HG02852 (cell line): ENCODE data around the gene ZNF827.

ENCODE experiments used
- ATAC-seq: cut with Tn5 transposase; IDR thresholded peaks from one replicate; pipeline ENCODE4 v1.9.1; 2021; ENCODE audit warnings: mild to moderate bottlenecking, moderate library complexity; ENCODE audit not compliant: unreplicated experiment

Gene ZNF827

GRCh38 chr4:145731028-145731427 lies 207.6 kb downstream of the ZNF827 start:
- ATAC-seq = no peak

- ATAC-seq = no peak
Measured at GRCh38 chr4:145730026-145730425, 208.6 kb downstream of the ZNF827 start.

GRCh38 chr4:145723336-145723735 lies 215.3 kb downstream of the ZNF827 start:
- no peak for ATAC-seq

GRCh38 chr4:145722561-145722960 lies 216.1 kb downstream of the ZNF827 start:
- no peak for ATAC-seq

- ATAC-seq = peak; percentile 27
Measured at GRCh38 chr4:145720656-145721055, 218.0 kb downstream of the ZNF827 start.

GRCh38 chr4:145719752-145720624 lies 218.6 kb downstream of the ZNF827 start:
- ATAC-seq = peak; percentile 72

- no peak for ATAC-seq
Measured at GRCh38 chr4:145716661-145717200, 221.9 kb downstream of the ZNF827 start.

GRCh38 chr4:145716200-145716599 lies 222.4 kb downstream of the ZNF827 start:
- ATAC-seq = no peak

GRCh38 chr4:145709843-145710242 lies 228.8 kb downstream of the ZNF827 start:
- peak; percentile 92 for ATAC-seq

GRCh38 chr4:145709336-145709735 lies 229.3 kb downstream of the ZNF827 start:
- peak; percentile 18 for ATAC-seq
